ENCODE measurements around the gene ABI2.
A peak's percentile ranks its signal among the peaks of the same experiment; 100 is the strongest.
"Not testable (repeated sequence)": the region's sequence is repeated elsewhere in the genome, so short reads cannot be mapped to it uniquely, and the experiment has no call there.

ABI2 gene

GRCh38 chr2:203327901-203328759, at the start of gene ABI2:
Gene ABI2, plus strand, starts transcription at chr2:203328394. Its CDS starts 121 bp downstream, at chr2:203328515.
- peak in 57 of 58 donors; percentile 48 to 90 (median 83) for DNase-seq

GRCh38 chr2:203279288-203279687, 48.9 kb upstream of the ABI2 start:
- DNase-seq, result no peak

GRCh38 chr2:203280428-203281064, 47.6 kb upstream of the ABI2 start:
- DNase-seq, result no peak

- no peak for DNase-seq
Observed at GRCh38 chr2:203282101-203282500, 46.1 kb upstream of the ABI2 start.

- no peak for DNase-seq
Observed at GRCh38 chr2:203286532-203286931, 41.7 kb upstream of the ABI2 start.

- no peak for DNase-seq
Observed at GRCh38 chr2:203301667-203302066, 26.5 kb upstream of the ABI2 start.

GRCh38 chr2:203302586-203302985, 25.6 kb upstream of the ABI2 start:
- DNase-seq, result not testable (repeated sequence)

- no peak for DNase-seq
Observed at GRCh38 chr2:203310688-203311436, 17.3 kb upstream of the ABI2 start.

- no peak for DNase-seq
Observed at GRCh38 chr2:203326356-203326755, 1.8 kb upstream of the ABI2 start.

GRCh38 chr2:203327582-203327900, 653 bp upstream of the ABI2 start:
- DNase-seq, result peak in 3 of 58 donors; percentile 20 to 55 (median 27)

GRCh38 chr2:203328760-203329540, 756 bp downstream of the ABI2 start:
- peak in 40 of 58 donors; percentile 4 to 58 (median 31) for DNase-seq

GRCh38 chr2:203330434-203330833, 2.2 kb downstream of the ABI2 start:
- DNase-seq, result no peak

GRCh38 chr2:203338322-203338721, 10.1 kb downstream of the ABI2 start:
- DNase-seq, result no peak

GRCh38 chr2:203340791-203341487, 12.7 kb downstream of the ABI2 start:
- DNase-seq, result no peak

- no peak for DNase-seq
Observed at GRCh38 chr2:203341741-203342310, 13.6 kb downstream of the ABI2 start.

- not testable (repeated sequence) for DNase-seq
Observed at GRCh38 chr2:203342374-203342773, 14.2 kb downstream of the ABI2 start.

- DNase-seq, result no peak
Observed at GRCh38 chr2:203344667-203345066, 16.5 kb downstream of the ABI2 start.

- no peak for DNase-seq
Observed at GRCh38 chr2:203346612-203347011, 18.4 kb downstream of the ABI2 start.

GRCh38 chr2:203347375-203347774, 19.2 kb downstream of the ABI2 start:
- DNase-seq, result no peak

- no peak for DNase-seq
Observed at GRCh38 chr2:203352604-203353255, 24.5 kb downstream of the ABI2 start.
